OCI-LY7 (cell line): ENCODE data around the gene RBCK1.

Experiments used
- CTCF ChIP-seq: fragments of 200-600 bp; sonication (generic); conservative IDR thresholded peaks from 2 replicates; pipeline ENCODE4 v1.5.1; 2014; ENCODE audit warnings: mild to moderate bottlenecking, antibody characterized with exemption, low read length, moderate library complexity, mixed read lengths
- EZH2phosphoT487 ChIP-seq: fragments of 200-600 bp; sonication (generic); IDR thresholded peaks from 2 replicates; pipeline ENCODE4 v1.6.1; 2018; ENCODE audit warnings: low read depth, borderline replicate concordance, mild to moderate bottlenecking, mixed run types, antibody characterized with exemption, low read length, moderate library complexity, mixed read lengths

GRCh38 chr20:417801-418342 lies 9.8 kb downstream of the RBCK1 start:
- TF ChIP-seq EZH2phosphoT487 (no peak), CTCF (no peak)
